ENCODE measurements around the gene FARP1.

- no peak for TF ChIP-seq CTCF (conservative IDR thresholded peaks at IDR 0.05; ENCODE audit: low read length)
- TF ChIP-seq EZH2phosphoT487 (IDR thresholded peaks at IDR 0.05; ENCODE audit: borderline replicate concordance, low read depth, low read length) = no peak
Observed at GRCh38 chr13:98321395-98321794, 178.5 kb downstream of the FARP1 start.
